Left renal pelvis (tissue), 4 donors: ENCODE measurements around the gene PRKX. TPM values are rescaled to one million over a fixed set of nuclear protein-coding genes. Genes with fewer than 3 reads are reported as not detected.
"Not testable (repeated sequence)": the region's sequence is repeated elsewhere in the genome, so short reads cannot be mapped to it uniquely, and the experiment has no call there.

Experiments
- DNase-seq, 4 donors: peaks; one replicate each; pipeline ENCODE4 v3.0.0-alpha.2; 2013; ENCODE audit warnings: low read depth in 4 of 4, low spot score in 3 of 4
- polyA plus RNA-seq, 4 donors: library from polyadenylated mRNA; unstranded; fragments of 120-200 nt; gene quantifications; one replicate each; pipeline ENCODE4 v1.2.1, GENCODE V29; 2013; ENCODE audit not compliant: insufficient read length in 4 of 4

The PRKX gene
- polyA plus RNA-seq, 4 donors = 11.0 to 19.9 (median 13.8) TPM

- DNase-seq = no peak
Observed at GRCh38 chrX:3712051-3712869, 1.2 kb downstream of the PRKX start.

DNA sequence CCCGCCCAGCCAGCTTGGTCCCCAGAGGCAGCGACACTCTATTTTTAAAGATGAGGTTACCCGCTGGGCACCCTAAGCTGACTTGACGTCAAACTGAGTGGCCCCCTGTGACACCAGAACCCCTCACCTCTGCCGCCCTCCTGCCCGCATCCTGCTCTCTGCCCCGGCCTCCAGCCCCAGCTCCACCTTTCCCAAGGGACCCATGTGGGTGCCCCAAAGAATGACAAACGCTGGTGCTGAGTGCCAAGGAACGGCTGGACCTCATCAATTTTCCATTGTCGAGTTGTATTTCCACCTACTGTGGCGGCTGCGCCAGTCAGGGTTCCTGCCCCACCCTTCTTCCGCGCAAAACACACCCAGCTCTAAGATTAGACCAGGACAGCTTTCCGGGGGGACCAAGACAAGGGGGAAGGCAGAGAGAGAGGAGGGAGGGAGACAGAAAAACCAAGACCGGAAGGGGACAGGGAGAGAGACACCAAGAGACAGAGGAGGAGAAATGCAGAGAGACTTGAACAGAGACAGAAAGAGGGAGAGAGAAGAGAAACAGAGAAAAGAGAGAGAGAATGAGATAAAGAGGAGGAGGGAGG is 2.0 kb downstream of the PRKX start:
- DNase-seq = no peak

DNA sequence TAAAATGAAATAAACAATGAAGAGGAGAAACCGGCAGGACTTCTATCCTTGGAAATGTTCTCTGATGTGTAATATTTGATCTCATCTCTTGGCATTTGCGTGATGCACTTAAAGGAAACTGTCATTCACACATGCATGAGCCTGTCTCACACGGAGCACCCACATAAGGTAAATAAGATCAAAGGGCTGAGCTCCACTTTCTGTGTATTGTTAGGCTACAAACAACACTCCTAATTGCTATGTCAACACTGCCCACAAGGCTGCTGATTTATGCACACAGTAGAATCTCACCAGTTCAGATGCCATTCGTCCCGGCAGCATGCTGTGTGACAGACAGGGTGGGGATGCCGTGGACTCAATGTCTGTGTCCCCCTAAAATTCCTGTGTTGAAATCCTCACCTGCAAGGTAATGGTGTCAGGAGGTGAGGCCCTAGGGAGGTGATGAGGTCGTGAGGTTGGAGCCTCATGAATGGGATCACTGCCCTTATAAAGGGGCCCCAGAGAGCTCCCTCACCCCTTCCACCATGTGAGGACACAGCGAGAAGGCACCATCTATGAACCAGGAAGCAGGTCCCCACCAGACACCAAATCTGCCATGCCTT is 5.7 kb downstream of the PRKX start:
- not testable (repeated sequence) for DNase-seq

DNA sequence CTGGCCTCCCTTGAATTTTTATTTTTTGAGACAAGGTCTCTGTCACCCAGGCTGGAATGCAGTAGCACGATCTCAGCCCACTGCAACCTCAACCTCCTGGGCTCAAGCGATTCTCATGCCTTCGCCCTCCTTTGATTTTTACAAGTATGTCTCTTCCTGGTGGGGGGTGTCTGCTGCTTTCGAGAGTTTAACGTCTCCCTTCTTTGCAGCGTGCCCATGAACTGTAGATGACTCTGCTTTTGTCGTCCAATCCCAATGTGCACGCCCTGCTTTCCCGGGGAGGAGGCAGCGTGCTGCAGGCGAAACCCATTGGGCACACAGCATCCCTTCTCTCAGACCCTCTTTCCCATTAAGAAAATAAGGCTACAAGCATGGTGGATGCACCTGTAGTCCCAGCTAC is 7.0 kb downstream of the PRKX start:
- no peak for DNase-seq

DNA sequence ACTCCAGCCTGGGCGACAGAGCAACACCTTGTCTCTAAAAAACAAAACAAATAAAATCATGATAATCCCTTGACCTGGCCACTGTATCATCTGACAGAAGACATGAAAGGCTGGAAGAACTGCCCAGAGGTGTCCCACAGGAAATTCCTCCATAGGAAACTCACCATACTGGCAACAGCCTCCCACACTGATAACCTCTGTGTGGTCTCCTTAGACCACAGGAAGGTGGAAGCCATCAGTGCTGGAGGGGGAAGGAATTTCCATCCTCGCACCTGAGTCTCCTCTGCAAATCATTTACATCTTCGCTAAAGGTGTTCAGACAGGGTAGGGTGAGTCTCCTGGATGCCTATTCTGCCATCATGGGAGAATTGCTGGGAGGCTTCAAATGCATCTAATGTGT is 10.2 kb downstream of the PRKX start:
- DNase-seq = not testable (repeated sequence)

DNA sequence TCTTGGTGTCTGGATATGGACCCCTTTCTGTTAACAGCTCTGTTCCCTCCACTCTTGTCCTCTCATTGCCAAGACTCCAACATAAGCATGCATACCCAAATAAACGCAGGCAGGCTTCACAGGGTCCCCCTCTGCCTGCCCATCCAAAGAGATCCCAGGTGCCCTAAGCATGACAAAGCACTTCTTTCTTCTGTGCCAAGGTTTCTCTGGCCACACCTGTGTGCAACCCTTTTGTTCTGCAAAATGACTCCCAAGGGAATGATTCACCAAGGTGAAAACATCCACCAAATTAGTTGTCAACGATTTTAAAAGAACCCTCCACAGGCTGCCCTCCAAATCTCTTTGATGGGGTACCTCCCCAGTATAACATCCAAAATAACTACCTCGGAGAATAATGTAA is 11.4 kb downstream of the PRKX start:
- DNase-seq = not testable (repeated sequence)

DNA sequence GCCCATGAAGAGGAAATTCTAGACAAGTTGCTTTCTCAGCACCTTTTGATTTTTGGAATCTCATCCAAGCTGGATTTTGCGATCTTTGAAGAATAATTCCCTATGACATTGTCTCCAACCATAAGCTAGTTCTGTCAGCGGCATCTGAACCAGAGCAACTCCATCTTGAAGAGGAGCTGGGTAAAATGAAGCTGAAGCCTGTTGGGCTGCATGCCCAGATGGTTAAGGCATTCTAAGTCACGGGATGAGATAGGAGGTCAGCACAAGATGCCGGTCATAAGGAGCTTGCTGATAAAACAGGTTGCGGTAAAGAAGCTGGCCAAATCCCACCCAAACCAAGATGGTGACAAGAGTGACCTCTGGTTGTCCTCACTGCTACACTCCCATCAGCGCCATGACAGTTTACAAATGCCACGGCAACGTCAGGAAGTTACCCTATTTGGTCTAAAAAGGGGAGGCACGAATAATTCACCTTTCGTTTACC is 12.0 kb downstream of the PRKX start:
- not testable (repeated sequence) for DNase-seq

DNA sequence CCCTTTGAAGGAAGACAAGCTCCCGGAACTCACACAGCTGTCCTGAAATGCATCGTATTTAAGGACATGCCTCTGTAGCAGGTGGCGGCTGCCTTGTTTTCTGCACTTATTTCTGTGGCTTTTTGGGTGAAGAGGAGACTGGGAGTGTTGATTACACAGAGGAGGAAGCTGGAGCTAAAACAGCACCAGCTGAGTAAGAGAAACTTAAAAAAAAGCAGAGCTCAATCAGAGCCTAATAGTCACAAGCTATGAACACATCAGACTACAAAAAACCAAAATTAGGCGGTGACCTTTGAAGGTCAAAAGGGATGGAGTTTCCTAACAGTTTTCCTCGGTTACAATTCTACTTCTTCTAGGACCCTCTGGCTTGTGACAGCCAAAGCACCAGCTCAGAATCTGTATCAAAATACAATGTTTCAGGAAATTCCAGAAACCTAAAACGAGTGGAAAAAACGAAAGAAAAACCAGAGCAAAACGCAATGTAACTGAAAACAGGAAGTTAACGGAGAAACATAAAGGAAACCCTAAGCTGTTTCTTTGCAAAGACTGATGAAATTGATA is 13.5 kb downstream of the PRKX start:
- DNase-seq = no peak

DNA sequence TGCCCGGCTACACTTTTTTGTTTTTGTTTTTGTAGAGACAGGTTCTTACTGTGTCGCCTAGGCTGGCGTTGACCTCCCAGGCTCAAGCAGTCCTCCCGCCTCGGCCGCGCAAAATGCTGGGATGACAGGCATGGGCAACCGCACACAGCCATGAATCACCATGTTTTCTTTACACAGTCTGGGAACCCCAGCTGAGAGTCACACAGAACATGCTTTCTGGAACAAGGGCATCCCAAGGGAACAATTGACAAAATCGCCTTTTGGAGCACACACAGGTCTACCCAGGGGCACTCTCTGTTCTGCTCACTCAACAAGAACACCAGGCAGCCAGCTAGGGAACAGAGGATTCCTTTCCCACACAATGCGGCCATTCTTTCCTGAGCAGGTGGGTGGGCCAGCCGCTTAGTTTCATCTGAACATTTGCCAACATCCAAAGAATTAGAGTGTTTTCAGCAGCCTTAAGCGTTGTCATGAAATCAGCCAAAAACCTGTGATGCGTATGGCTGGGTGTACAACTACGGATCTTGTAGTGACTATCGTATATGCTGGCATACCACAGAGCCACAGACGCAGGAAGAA is 15.7 kb downstream of the PRKX start:
- DNase-seq = no peak

GRCh38 chrX:3697220-3697684 is 16.2 kb downstream of the PRKX start:
- DNase-seq = no peak

DNA sequence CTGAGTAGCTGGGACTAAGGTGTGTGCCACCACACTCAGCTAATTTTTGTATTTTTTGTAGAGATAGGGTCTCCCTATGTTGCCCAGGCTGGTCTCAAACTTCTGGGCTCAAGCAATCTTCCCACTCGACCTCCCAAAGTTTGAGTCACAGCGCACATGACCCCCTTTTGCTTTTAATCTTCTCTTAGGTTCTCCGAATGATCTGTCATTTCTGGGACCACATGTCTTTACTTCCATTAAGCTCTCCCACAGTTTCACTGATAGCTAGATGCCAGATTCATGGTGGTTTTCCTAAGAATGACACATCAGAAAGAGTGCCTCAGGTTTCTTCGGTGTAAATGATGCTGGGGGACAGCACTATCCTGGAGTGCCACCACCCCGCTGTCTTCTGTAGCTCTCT is 17.9 kb downstream of the PRKX start:
- DNase-seq = no peak

GRCh38 chrX:3690140-3690539 is 23.3 kb downstream of the PRKX start:
- no peak for DNase-seq

DNA sequence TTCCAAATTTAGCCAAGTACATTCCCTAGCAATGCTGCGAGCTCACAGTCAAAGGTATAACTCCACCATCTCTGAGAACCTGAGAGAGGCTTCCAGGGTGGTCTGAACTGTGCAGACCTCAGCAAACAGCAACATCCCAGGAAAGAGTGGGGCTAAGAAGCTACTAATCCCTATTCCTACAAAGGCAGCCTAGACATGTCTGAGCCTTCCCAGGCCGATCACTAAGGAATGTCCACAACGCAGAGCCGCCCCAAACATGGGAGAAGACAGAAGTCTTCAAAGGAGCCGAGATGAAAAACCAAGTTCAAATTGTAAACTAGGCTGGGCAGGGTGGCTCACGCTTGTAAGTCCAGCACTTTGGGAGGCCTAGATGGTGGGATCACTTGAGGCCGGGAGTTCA is 30.2 kb downstream of the PRKX start:
- DNase-seq = not testable (repeated sequence)

- DNase-seq = no peak
Observed at GRCh38 chrX:3680459-3680858, 33.0 kb downstream of the PRKX start.

GRCh38 chrX:3679669-3680068 is 33.8 kb downstream of the PRKX start:
- no peak for DNase-seq

GRCh38 chrX:3678328-3678727 is 35.1 kb downstream of the PRKX start:
- DNase-seq = no peak

DNA sequence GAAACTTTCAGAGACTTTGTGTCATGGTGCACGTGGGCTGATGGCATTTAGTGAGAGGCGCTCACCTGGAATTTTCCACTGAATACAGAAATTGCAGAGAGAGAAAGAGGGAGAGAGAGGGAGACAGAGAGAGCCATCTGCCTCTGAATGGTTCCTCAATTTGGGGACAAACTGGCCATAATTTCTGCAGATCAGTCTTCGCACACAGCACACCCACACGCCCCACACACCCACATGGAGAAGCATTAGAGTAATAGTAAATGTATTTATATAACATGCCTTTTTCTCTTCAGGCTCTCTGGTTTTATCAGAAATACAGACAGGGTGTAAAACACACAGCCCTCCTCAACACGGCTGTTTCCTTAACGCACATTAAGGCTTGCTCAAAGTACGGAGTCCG is 38.6 kb downstream of the PRKX start:
- no peak for DNase-seq

DNA sequence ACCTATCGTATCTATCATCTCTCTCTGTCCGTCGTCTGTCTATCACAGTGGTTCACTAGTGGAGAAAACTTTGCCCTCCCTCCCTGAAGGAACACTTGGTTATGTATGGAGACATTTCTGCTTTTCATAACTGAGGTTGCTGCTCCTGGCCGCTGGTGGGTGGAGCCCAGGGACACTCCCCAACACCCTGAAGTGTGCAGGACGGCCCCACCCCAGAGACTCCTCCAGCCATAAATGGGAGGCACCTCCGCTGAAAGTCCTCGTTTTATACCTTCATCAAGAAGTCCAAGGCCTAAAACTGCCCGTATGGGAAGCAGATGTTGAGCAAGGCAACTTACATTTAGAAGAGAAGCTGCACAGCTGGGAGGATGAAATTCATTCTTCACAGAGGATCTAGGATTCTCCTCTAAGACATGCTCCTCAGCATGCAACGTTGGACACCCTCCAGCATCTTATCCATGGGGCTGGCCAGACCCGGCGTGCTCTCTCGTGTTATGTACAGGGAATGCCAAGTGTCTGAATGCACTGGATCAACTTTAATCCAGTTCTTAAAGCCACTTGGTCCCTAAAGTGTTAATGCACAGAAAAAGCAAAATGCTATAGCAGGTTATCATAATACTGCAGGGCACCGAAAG is 43.5 kb downstream of the PRKX start:
- no peak for DNase-seq

- no peak for DNase-seq
Observed at GRCh38 chrX:3666975-3667374, 46.5 kb downstream of the PRKX start.

- DNase-seq = no peak
Observed at GRCh38 chrX:3664921-3665320, 48.5 kb downstream of the PRKX start.
